AML-193 (cell line): ENCODE measurements around the gene CAT.
"Not testable (repeated sequence)": the region's sequence is repeated elsewhere in the genome, so short reads cannot be mapped to it uniquely, and the experiment has no call there.

Experiments
- DNase-seq, 2 experiments: peaks; one replicate each; lab custom pipeline; 2025; lab: John Stamatoyannopoulos, UW

The CAT gene

GRCh38 chr11:34438529-34439507 lies at the start of gene CAT:
Gene CAT, plus strand, starts transcription at chr11:34438934. Its CDS starts 80 bp downstream, at chr11:34439014.
- DNase-seq: peak; percentile 94

GRCh38 chr11:34394771-34395300 lies 43.9 kb upstream of the CAT start:
- DNase-seq: no peak

GRCh38 chr11:34395916-34396550 lies 42.7 kb upstream of the CAT start:
- DNase-seq: no peak

- DNase-seq: no peak
Measured at GRCh38 chr11:34397120-34397519, 41.6 kb upstream of the CAT start.

GRCh38 chr11:34397811-34398210 lies 40.9 kb upstream of the CAT start:
- no peak for DNase-seq

- no peak for DNase-seq
Measured at GRCh38 chr11:34403431-34403830, 35.3 kb upstream of the CAT start.

- DNase-seq: no peak
Measured at GRCh38 chr11:34404280-34404679, 34.5 kb upstream of the CAT start.

- DNase-seq: no peak
Measured at GRCh38 chr11:34405079-34405858, 33.5 kb upstream of the CAT start.

- DNase-seq: no peak
Measured at GRCh38 chr11:34406413-34406812, 32.3 kb upstream of the CAT start.

- DNase-seq: no peak
Measured at GRCh38 chr11:34407121-34407813, 31.5 kb upstream of the CAT start.

- DNase-seq: no peak
Measured at GRCh38 chr11:34408580-34409172, 30.1 kb upstream of the CAT start.

- no peak for DNase-seq
Measured at GRCh38 chr11:34411111-34411510, 27.6 kb upstream of the CAT start.

- no peak for DNase-seq
Measured at GRCh38 chr11:34411791-34412190, 26.9 kb upstream of the CAT start.

- DNase-seq: no peak
Measured at GRCh38 chr11:34413263-34413662, 25.5 kb upstream of the CAT start.

- DNase-seq: no peak
Measured at GRCh38 chr11:34415538-34415937, 23.2 kb upstream of the CAT start.

GRCh38 chr11:34416088-34416487 lies 22.6 kb upstream of the CAT start:
- DNase-seq: no peak

- DNase-seq: peak; percentile 81
Measured at GRCh38 chr11:34416766-34417165, 22.0 kb upstream of the CAT start.

- no peak for DNase-seq
Measured at GRCh38 chr11:34417202-34417601, 21.5 kb upstream of the CAT start.

- DNase-seq: no peak
Measured at GRCh38 chr11:34419158-34419557, 19.6 kb upstream of the CAT start.

- peak; percentile 47 to 64 for DNase-seq
Measured at GRCh38 chr11:34423300-34423699, 15.4 kb upstream of the CAT start.

- DNase-seq: not testable (repeated sequence)
Measured at GRCh38 chr11:34424826-34425225, 13.9 kb upstream of the CAT start.
